ENCODE data around the gene BIRC2. TPM values are rescaled to one million over a fixed set of nuclear protein-coding genes. Genes with fewer than 3 reads are reported as not detected.

BIRC2 gene
- total RNA-seq, 4 donors from 2014 or later = 66.5 to 95.9 (median 73.2) TPM

DNA sequence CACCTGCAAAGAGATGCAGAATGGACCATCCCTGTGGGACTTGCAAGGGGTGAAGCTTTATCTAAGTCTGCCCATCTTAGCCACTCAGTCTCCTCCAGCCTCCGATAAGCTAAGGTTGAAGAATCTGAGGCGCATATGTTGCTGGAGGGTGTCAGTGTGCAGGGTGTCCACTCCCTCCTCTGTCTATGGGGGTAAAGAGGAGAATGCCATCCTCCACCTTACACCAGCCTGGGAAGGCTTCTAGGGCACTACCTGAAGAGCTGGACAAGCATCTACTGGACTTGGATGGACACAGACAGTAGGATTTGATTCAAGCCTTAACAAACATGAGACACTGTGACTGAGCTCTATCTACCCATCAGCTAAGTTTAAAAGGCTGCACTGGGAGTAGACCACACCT, 59.1 kb downstream of the BIRC2 start:
- Histone ChIP-seq H3K9me3 (no peaks in the 10 kb centered on the region), H3K27me3 (no peaks in the 10 kb centered on the region), H3K4me3 (no peak overlapping the region), H3K36me3 (peaks cover 0 to 9% (median 3%) of the 10 kb centered on the region in 4 donors), H3K4me1 (peaks cover 0 to 14% (median 11%) of the 10 kb centered on the region in 4 donors), H3K27ac (no peak overlapping the region)
- 94% methylated on average over 2 of the region's 2 CpGs; no CpG with 5 or more reads in 1 of the 2 donors for WGBS, 2 donors (ENCODE audit: low coverage in 1 of 2)
- intact Hi-C loops (cut with DNase I; ENCODE audit: low total_unique reads) = no loop called here
- in situ Hi-C loops (cut with MboI; ENCODE audit: low pct_ligation_motif_present in 1 of 4, low pct_unique_long_range_greater_than_20kb in 1 of 4, low sequenced_read_pairs in 3 of 4) = no loop called here
- DNase-seq = no peak
- TF ChIP-seq EP300 (IDR thresholded peaks at IDR 0.05; ENCODE audit: low read depth) (no peak), POLR2A (IDR thresholded peaks at IDR 0.05) (no peak), POLR2AphosphoS5 (IDR thresholded peaks at IDR 0.05) (no peak)
- TF ChIP-seq, protein P1, sequence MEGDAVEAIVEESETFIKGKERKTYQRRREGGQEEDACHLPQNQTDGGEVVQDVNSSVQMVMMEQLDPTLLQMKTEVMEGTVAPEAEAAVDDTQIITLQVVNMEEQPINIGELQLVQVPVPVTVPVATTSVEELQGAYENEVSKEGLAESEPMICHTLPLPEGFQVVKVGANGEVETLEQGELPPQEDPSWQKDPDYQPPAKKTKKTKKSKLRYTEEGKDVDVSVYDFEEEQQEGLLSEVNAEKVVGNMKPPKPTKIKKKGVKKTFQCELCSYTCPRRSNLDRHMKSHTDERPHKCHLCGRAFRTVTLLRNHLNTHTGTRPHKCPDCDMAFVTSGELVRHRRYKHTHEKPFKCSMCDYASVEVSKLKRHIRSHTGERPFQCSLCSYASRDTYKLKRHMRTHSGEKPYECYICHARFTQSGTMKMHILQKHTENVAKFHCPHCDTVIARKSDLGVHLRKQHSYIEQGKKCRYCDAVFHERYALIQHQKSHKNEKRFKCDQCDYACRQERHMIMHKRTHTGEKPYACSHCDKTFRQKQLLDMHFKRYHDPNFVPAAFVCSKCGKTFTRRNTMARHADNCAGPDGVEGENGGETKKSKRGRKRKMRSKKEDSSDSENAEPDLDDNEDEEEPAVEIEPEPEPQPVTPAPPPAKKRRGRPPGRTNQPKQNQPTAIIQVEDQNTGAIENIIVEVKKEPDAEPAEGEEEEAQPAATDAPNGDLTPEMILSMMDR (IDR thresholded peaks at IDR 0.05) = no peak

DNA sequence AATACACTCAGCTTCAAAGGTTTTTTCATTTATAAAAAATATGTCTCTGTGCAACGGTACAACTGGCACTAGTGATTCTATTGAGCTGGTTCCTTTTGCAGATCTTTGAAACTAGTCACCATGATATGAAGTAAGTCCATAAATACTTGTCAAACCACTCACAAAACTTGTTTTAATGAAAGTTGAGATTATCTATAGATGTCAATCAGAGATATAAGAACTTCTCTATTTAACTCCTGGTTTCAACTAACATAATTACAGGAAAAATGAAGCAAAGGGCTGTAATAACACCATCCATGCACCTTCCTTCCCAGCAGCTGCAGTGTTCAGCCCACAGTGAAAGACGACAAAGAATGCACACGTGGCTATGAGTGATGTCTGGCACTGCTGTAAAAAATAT, 60.9 kb downstream of the BIRC2 start:
- Histone ChIP-seq H3K36me3 (no peaks in the 10 kb centered on the region), H3K27ac (no peak overlapping the region), H3K4me1 (peaks cover 0 to 25% (median 15%) of the 10 kb centered on the region in 4 donors), H3K27me3 (no peaks in the 10 kb centered on the region), H3K9me3 (no peaks in the 10 kb centered on the region), H3K4me3 (no peak overlapping the region)
- in situ Hi-C loops (cut with MboI; ENCODE audit: low pct_ligation_motif_present in 1 of 4, low pct_unique_long_range_greater_than_20kb in 1 of 4, low sequenced_read_pairs in 3 of 4) = no loop called here
- intact Hi-C loops (cut with DNase I; ENCODE audit: low total_unique reads) = no loop called here
- DNase-seq = no peak
- TF ChIP-seq, protein P1 (IDR thresholded peaks at IDR 0.05) = no peak
- no peak for TF ChIP-seq EP300 (IDR thresholded peaks at IDR 0.05; ENCODE audit: low read depth)
- no peak for TF ChIP-seq POLR2AphosphoS5 (IDR thresholded peaks at IDR 0.05)
- TF ChIP-seq POLR2A (IDR thresholded peaks at IDR 0.05) = no peak
- WGBS, 2 donors (ENCODE audit: low coverage in 1 of 2) = 67 to 74% methylated on average over 3 of the region's 3 CpGs

DNA sequence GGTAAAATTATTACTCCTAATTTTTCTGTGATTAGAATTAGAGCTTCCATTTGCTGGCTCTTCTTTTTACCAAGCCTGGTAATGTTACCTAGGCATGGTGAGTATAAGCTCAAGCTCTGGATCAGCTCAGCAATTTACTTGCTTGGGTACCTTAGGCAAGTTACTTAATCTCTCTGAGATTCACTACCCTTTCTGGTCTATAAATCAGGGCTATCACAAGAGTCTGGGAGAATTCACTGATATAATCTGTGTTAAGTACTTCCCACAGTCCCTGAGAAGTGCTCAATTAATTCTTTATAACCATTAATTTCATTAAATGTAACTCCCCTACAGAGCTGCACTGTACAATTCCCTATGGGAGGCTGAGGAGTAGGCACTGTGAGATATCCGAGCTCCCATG, 61.3 kb downstream of the BIRC2 start:
- peaks cover 0 to 25% (median 15%) of the 10 kb centered on the region in 4 donors for H3K4me1 ChIP-seq
- 95 to 100% methylated on average over 1 of the region's 1 CpG for WGBS, 2 donors (ENCODE audit: low coverage in 1 of 2)
- H3K9me3 ChIP-seq = no peaks in the 10 kb centered on the region
- no peak overlapping the region for H3K4me3 ChIP-seq
- no peak overlapping the region for H3K27ac ChIP-seq
- TF ChIP-seq POLR2A (IDR thresholded peaks at IDR 0.05) (no peak), POLR2AphosphoS5 (IDR thresholded peaks at IDR 0.05) (no peak)
- in situ Hi-C loops (cut with MboI; ENCODE audit: low pct_ligation_motif_present in 1 of 4, low pct_unique_long_range_greater_than_20kb in 1 of 4, low sequenced_read_pairs in 3 of 4) (no loop called here), intact Hi-C loops (cut with DNase I; ENCODE audit: low total_unique reads) (no loop called here)
- H3K36me3 ChIP-seq = no peaks in the 10 kb centered on the region
- no peaks in the 10 kb centered on the region for H3K27me3 ChIP-seq
- DNase-seq = no peak

DNA sequence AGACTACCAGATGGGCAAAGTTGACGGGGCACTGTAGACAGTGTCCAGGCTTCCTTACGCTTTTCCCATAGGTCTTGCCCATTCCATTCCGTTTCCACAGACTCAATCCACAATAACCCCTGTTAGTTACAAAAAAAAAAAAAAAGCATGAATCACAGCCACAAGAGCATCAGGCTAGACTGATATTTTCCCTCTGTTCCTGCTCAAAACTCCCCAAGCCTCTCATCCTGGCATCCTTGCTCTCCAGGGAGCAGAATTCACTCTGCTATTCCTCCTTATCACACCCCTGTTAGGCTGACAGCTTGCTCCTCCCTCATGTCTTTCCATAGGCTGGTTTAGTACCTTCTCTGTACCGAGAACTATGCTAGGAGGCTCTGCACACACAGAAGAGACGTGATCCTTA, 63.4 kb downstream of the BIRC2 start:
- 74 to 87% methylated on average over 3 to 5 of the region's 5 CpGs for WGBS, 2 donors (ENCODE audit: low coverage in 1 of 2)
- TF ChIP-seq EP300 (IDR thresholded peaks at IDR 0.05; ENCODE audit: low read depth) = no peak
- TF ChIP-seq, protein P1 (IDR thresholded peaks at IDR 0.05) = no peak
- TF ChIP-seq POLR2A (IDR thresholded peaks at IDR 0.05) = no peak
- TF ChIP-seq POLR2AphosphoS5 (IDR thresholded peaks at IDR 0.05) = no peak
- H3K4me3 ChIP-seq = no peak overlapping the region
- H3K36me3 ChIP-seq = no peaks in the 10 kb centered on the region
- no peak for DNase-seq
- intact Hi-C loops (cut with DNase I; ENCODE audit: low total_unique reads) (no loop called here), in situ Hi-C loops (cut with MboI; ENCODE audit: low pct_ligation_motif_present in 1 of 4, low pct_unique_long_range_greater_than_20kb in 1 of 4, low sequenced_read_pairs in 3 of 4) (no loop called here)
- H3K9me3 ChIP-seq = no peaks in the 10 kb centered on the region
- H3K27me3 ChIP-seq = no peaks in the 10 kb centered on the region
- no peak overlapping the region for H3K27ac ChIP-seq
- peaks cover 3 to 44% (median 28%) of the 10 kb centered on the region in 4 donors for H3K4me1 ChIP-seq

DNA sequence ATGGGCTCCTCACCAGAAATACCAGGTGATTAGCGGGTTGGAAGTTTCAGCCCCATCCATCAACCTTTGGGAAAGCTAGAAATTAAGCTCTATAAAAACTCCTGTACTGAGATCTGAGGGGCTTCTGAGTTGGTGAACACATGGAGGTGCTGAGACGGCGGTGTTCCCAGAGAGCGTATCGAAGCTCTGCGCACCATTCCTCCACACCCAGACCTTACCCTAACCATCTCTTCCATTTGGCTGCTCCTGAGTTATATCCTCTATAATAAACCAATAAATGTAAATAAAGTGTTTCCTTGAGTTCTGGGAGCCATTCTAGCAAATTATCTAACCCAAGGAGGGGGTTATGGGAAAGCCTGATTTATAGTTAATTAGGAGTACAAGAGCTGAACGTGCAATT, 64.1 kb downstream of the BIRC2 start:
- Histone ChIP-seq H3K4me1 (peaks cover 3 to 52% (median 30%) of the 10 kb centered on the region in 4 donors), H3K36me3 (no peaks in the 10 kb centered on the region), H3K27me3 (no peaks in the 10 kb centered on the region), H3K9me3 (no peaks in the 10 kb centered on the region), H3K4me3 (no peak overlapping the region), H3K27ac (no peak overlapping the region)
- intact Hi-C loops (cut with DNase I; ENCODE audit: low total_unique reads) (no loop called here), in situ Hi-C loops (cut with MboI; ENCODE audit: low pct_ligation_motif_present in 1 of 4, low pct_unique_long_range_greater_than_20kb in 1 of 4, low sequenced_read_pairs in 3 of 4) (no loop called here)
- TF ChIP-seq, protein P1 (IDR thresholded peaks at IDR 0.05) = no peak
- TF ChIP-seq EP300 (IDR thresholded peaks at IDR 0.05; ENCODE audit: low read depth) (no peak), POLR2AphosphoS5 (IDR thresholded peaks at IDR 0.05) (no peak), POLR2A (IDR thresholded peaks at IDR 0.05) (no peak)
- WGBS, 2 donors (ENCODE audit: low coverage in 1 of 2) = 77 to 85% methylated on average over 6 to 7 of the region's 7 CpGs
- no peak for DNase-seq
